Stimulated activated CD8-positive, alpha-beta memory T cell treated with anti-CD3 and anti-CD28 coated beads, Interleukin-4, amount 100 ng/mL, for 4 hours (primary cell): ENCODE results near the gene ZFYVE27.

ENCODE experiments used
- DNase-seq, 2 donors: peaks; one replicate each; pipeline ENCODE4 v3.0.0-alpha.2; 2020; ENCODE audit warnings: low read depth in 2 of 2, low spot score in 1 of 2

ZFYVE27 gene

GRCh38 chr10:97714401-97715258 lies 22.3 kb upstream of the ZFYVE27 start:
- DNase-seq, result no peak

DNA sequence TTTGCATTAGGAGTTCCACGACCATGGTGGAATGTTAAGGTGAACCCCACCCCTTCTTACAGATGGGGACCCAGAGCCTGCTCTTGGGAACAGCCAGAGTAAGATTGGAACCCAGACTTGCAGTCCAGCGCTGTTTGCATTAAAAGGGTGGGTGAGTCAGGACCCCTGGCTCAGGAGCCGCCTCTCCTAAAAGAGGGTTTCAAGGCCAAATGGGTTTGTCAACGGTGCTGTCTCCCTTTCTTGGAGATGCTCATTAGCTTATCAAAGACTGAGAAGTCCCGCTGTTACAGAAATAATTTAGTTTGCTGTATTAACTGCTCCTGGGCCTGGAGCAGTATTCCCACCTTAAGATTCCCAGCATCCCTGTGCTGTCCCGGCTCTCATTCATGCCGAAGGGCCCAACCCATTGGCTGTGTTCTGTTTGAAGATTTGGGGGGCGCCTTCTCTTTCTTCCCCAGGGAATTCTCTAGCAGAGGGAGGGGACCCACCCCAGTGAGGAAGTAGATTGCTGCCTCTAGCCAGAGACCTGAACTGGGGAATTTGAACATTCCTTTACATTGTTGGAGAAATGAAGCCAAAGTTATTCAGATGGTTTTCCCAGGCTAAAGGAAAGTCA lies 21.6 kb upstream of the ZFYVE27 start:
- DNase-seq, result no peak

GRCh38 chr10:97717627-97718026 lies 19.3 kb upstream of the ZFYVE27 start:
- DNase-seq, result no peak

GRCh38 chr10:97718178-97718577 lies 18.8 kb upstream of the ZFYVE27 start:
- DNase-seq, result no peak

DNA sequence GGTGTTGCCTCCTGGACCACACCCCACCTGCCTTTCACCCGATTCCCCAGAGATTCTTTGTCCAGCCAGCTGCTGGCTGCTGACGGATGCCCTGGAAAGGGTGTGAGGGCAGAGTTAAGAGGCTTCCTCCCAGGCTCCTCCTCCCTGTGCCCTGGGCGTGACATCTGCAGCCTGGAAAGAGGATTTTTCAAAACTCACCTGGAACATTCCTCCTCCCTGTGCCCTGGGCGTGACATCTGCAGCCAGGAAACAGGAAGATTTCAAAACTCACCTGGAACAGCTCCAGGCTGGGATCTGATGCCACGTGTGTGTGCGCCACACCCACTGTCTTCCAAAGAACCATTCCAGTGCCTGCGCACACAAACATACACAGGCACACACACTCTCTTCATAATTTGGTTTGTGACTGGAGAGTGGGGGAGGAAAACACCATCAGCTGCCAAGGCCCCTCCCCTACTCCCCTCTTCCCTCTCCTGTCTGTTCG lies 18.2 kb upstream of the ZFYVE27 start:
- DNase-seq, result no peak

DNA sequence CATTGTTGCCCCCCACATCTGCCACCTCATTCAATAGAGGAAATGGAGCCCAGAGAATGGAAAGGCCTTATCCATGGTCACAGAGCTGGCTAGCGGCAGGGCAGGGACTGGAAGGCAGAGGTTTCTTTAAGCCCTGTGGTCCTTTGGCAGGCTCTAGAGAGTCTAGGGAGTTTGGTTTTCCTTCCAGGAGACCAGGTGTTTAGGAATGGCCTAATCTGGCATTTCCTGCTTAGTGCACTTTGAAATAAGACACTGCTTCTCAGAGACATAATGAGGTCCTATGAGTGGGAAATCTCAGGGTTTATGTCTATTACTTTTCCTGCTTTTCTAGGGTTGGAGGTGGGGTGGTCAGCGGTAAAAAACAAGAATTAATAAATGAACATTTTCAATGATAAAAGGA lies 17.3 kb upstream of the ZFYVE27 start:
- no peak for DNase-seq

- DNase-seq, result no peak
Measured at GRCh38 chr10:97721871-97722780, 14.8 kb upstream of the ZFYVE27 start.

DNA sequence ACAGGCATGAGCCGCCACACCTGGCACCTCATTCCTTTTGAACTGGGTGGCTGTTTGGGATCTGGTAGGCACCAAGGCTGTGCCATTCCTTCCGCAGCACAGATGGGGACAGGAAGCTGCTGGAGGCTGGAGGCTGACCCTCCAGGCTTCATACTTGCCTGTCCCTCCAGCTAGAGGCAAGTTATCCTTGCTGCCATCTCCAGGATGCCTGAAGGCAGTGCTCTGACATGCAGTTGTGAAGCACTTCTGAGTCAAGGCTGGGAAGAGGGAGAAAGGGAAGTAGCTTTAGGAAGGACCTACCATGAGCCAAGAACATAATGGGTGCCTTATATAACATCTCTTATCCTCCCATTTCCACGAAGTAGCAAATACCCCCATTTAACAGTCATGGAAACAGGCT lies 13.9 kb upstream of the ZFYVE27 start:
- DNase-seq, result no peak

DNA sequence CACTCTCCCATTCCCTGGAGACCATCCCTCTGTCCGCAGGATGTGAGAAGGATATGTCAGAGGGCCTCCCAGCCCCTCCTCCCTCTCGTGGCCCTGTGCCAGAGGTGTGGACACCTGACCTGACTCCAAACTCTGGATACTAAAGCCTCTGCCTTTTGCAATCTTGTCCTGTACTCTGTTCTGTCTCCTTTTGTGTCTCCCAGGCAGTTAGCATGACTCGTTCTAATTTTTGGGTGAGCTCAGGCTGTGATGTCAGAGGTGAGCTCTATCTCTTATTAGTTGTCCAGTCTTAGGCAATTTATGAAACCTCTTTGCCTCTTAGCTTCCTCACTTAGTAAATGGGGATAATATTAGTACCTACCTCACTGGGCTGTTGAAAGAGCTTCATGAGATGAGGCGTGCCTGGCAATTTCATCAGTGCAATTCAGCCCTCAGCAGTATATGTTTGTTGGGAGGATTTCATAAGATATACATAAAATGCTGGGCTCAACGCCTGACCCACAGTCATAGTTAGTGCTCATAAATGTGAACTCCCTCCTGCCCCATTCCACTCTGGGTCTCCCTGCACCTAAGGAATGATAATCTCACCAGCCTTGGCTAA lies 12.5 kb upstream of the ZFYVE27 start:
- no peak for DNase-seq

GRCh38 chr10:97726636-97727178 lies 10.2 kb upstream of the ZFYVE27 start:
- no peak for DNase-seq

DNA sequence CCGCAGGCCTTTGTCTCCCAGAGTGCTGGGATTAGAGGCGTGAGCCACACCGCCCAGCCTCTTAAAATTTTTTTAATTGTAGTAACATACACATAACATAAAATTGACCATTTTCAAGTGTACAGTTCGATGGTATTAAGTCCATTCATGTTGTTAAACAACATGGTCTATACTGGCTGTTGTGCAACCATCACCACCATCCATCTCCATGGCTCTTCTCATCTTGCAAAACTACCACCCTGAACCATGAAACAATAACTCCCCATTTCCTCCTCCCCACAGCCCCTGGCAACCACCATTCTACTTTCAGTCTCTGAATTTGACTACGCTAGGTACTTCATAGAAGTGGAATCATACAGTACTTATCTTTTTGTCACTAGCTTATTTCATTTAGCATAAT lies 7.9 kb upstream of the ZFYVE27 start:
- DNase-seq, result no peak

DNA sequence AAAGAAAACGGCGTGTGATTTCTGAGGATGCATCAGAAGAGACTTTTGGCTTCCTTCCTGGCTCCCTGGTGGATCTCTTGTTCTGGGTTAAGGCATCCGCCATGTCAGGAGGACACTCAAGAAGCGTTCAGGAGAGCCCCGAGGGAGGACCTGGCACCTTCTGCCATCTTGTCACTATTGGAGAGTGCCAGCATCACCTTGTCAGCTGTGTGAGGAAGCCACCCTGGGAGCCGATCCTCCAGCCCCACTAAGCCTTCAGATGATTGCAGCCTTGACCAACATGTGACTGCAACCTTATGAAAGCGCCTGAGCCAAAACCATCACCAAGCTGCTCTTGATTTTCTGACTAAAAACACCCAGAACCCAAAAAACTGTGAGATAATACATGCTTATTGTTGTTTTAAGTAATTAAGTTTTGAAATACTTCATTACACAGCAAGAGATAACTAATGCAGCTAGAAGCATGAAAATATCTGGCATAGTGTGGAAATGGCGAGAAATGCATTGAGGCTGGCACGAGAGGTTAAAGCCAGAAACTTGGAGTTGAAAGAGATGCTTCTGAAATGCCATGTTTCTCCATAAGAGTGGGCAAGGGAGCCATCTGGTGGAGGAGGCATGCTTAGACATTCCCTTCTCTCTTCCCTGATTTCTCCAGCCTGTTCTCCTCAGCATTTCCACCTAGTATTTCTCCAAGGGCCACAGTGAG lies 5.4 kb upstream of the ZFYVE27 start:
- peak; percentile 15 to 40 for DNase-seq

DNA sequence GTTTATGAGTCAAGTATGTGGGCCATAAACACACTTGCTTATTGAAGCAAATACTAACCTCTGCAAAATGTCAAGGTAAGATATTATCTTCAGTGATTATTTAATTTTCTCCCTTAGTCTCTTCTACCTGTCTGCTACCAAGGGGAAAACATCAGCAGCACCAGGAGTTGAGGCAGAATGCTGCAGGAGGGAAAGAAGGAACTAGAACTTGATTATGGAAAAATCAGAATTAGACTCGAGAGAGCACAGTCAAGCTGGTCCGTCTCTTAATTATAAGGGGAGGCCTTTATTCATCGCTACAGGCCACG lies 4.9 kb upstream of the ZFYVE27 start:
- DNase-seq, result no peak

DNA sequence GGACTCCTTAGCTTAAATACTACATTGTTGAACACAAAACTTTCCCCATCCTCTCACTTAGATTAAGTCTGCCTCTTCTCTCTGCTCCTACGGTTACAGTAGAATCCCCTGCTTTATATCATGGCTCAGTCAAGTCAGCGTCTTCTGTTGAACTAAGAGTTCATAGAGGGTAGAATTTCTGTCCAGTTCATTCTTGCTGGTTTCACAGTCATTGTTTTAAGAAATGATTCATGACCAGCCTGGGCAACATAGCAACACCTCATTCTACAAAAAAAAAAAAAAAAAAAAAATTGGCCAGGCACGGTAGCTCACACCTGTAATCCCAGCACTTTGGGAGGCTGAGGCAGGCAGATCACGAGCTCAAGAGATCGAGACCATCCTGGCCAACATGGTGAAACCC lies 3.7 kb upstream of the ZFYVE27 start:
- no peak for DNase-seq

DNA sequence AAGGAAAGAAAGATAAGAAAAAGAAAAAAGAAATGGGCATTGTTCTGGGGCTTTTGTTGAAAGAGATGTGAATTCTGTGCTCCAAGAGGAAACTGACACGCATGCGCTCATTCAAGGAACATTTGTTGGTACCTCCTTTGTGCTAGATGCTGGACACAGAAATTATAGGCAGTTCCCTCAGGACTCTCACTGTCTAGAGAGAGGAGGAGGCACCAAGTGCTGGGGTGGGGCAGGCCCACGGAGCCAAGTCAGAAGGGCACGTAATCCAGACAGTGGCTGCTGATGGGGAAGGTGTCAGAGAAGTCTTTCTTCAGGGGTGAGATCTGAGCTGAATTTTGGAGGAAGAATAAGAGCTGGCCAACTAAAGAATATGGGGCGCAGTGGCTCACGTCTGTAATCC lies 2.9 kb upstream of the ZFYVE27 start:
- DNase-seq, result no peak

GRCh38 chr10:97736403-97736901 lies 476 bp upstream of the ZFYVE27 start:
- no peak for DNase-seq

DNA sequence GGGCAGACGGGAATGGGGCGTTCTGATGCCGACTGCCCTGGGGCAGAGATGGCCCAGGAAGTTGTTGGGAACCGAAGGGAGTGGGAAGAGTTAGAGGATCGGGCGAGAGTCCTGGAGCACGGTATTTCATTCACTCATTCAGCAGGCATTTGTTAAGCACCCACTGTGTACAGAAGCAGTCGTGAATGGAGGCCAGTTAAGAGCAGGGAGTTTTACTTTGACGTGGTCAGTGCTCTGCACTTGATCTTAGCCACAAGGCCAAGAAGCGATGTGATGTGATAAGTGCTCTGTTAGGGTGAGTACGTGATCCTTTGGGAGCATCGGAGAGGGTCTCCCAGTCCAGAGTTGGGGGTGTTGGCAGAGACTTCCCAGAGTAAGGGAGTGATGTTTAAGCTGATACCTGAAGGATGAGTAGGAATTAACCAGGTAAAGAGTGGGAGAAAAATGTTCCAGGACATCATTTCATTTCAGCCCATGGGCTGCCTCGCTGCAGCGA lies 890 bp downstream of the ZFYVE27 start:
- DNase-seq, result no peak

DNA sequence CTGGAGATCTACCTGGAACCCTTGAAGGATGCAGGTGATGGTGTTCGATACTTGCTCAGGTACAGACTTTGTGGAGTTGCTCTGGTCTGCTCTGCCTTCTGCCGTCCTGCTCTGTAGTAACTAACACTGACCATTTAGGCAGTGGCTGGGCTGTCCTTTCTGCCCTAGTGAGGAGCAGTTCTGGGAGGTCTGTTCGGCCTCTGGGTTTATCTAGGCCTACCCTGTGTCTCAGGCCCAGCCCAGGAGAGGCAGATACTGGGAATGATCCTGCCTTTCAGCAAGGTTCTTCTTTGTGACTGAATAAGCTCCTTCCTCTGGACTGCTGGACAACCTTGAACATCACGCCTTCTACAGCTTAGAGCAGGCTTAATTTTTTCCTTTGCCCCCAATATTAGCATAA lies 1.7 kb downstream of the ZFYVE27 start:
- DNase-seq, result no peak

DNA sequence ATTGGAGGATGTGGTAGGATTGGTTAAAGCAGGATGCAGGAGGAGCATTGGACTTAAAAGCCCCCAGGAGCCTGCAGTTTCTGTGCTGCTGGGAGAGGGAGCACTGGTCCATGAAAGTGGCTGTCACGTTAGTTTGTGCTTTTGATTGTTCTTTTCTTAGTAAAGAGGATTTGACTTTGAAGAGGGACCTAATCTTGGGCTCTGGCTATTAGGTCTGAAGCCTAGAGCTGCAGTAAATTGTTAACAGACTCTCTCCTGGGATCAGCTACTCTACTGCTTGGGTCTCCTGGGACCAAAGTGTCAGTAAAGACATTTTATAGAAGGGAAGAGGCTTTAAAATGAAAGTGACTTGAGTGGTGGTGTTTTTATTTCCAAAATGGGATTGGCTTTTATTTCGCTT lies 3.7 kb downstream of the ZFYVE27 start:
- DNase-seq, result no peak
